Tibial nerve (tissue), 4 donors: Measurements from ENCODE around the gene SYNJ2. TPM values are rescaled to one million over a fixed set of nuclear protein-coding genes. Genes with fewer than 3 reads are reported as not detected.
A peak's percentile ranks its signal among the peaks of the same experiment; 100 is the strongest.

Source experiments
- DNase-seq, 2 donors: peaks; one replicate each; pipeline ENCODE4 v3.0.0-alpha.2; 2019; ENCODE audit warnings: low spot score in 2 of 2
- H3K27ac ChIP-seq, 4 donors: fragments of 200-600 bp; sonication (generic) in 3 of 4; one replicate each; pipeline ENCODE4 v1.5.1; 2017 to 2019; ENCODE audit warnings: mild to moderate bottlenecking in 1 of 4
- H3K27me3 ChIP-seq, 2 donors: fragments of 200-600 bp; sonication (generic) in 1 of 2; one replicate each; pipeline versions ENCODE4 v1.5.1 to v1.6.0; 2017 to 2019
- H3K36me3 ChIP-seq, 3 donors: fragments of 200-600 bp; sonication (generic); one replicate each; pipeline ENCODE4 v1.5.1; 2018 to 2019
- H3K4me1 ChIP-seq, 4 donors: fragments of 200-600 bp; sonication (generic) in 3 of 4; one replicate each; pipeline ENCODE4 v1.5.1; 2017 to 2019
- H3K4me3 ChIP-seq, 4 donors: fragments of 200-600 bp; sonication (generic) in 3 of 4; one replicate each; pipeline ENCODE4 v1.5.1; 2017 to 2019; ENCODE audit warnings: mild to moderate bottlenecking in 1 of 4, moderate library complexity in 1 of 4
- H3K9me3 ChIP-seq, 4 donors: fragments of 200-600 bp; sonication (generic) in 3 of 4; one replicate each; pipeline ENCODE4 v1.5.1; 2017 to 2019
- EP300 ChIP-seq, 2 donors: sonication (generic); formaldehyde crosslinking; IDR thresholded peaks; one replicate each; pipeline ENCODE4 v1.6.1; 2017; ENCODE audit warnings: antibody characterized with exemption in 2 of 2, mild to moderate bottlenecking in 1 of 2
- POLR2A ChIP-seq, 2 donors: fragments of 450-650 bp; IDR thresholded peaks; one replicate each; pipeline ENCODE4 v1.6.1; 2017; ENCODE audit warnings: antibody characterized with exemption in 2 of 2, mild to moderate bottlenecking in 2 of 2, moderate library complexity in 2 of 2
- WGBS, 2 donors: methylation state at CpG; one replicate each; pipeline ENCODE4 v1.1.5; 2018; 5-methylcytosine and 5-hydroxymethylcytosine counted together
- total RNA-seq, 4 donors: library from RNA; depleted of rRNA; stranded (reverse); fragments of >200 nt; gene quantifications; one replicate each; pipeline ENCODE4 v1.1.0, GENCODE V29; 2016
- TF ChIP-seq, protein P1 (sequence below), 5 experiments: fragments of 200-600 bp in 3 of 5; fragments of 450-650 bp in 2 of 5; sonication (generic) in 3 of 5; IDR thresholded peaks; one replicate each; pipeline ENCODE4 v1.5.1; 2016 to 2019; ENCODE audit warnings: antibody characterized with exemption in 5 of 5, mild to moderate bottlenecking in 3 of 5, moderate library complexity in 2 of 5

The SYNJ2 gene
- total RNA-seq, 4 donors from 2014 or later: 4.4 to 10.5 (median 5.6) TPM

DNA sequence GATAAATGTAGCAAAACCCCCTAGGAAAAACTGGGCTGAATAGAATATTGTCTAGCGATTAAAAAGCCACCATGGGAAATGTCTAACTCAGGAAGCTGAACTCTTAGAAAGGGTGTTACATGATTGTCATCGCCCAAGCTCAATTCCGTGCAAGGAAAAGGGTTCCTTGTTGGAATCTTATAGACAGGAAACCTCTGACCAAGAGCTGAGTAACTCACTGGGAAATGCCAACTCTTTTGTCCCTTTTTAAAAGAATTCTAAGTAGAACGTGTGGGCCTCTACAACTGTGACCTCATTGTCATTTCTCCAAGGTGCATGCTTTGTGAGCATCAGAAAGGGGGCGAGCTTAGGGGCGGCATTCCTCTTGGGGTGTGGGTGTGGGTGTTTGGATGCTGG lies 88.1 kb downstream of the SYNJ2 start:
- TF ChIP-seq EP300 (IDR thresholded peaks at IDR 0.05) (no peak), POLR2A (IDR thresholded peaks at IDR 0.05) (no peak)
- TF ChIP-seq, protein P1, sequence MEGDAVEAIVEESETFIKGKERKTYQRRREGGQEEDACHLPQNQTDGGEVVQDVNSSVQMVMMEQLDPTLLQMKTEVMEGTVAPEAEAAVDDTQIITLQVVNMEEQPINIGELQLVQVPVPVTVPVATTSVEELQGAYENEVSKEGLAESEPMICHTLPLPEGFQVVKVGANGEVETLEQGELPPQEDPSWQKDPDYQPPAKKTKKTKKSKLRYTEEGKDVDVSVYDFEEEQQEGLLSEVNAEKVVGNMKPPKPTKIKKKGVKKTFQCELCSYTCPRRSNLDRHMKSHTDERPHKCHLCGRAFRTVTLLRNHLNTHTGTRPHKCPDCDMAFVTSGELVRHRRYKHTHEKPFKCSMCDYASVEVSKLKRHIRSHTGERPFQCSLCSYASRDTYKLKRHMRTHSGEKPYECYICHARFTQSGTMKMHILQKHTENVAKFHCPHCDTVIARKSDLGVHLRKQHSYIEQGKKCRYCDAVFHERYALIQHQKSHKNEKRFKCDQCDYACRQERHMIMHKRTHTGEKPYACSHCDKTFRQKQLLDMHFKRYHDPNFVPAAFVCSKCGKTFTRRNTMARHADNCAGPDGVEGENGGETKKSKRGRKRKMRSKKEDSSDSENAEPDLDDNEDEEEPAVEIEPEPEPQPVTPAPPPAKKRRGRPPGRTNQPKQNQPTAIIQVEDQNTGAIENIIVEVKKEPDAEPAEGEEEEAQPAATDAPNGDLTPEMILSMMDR (IDR thresholded peaks at IDR 0.05): no peak
- peaks cover 0 to 7% (median 0%) of the 10 kb centered on the region in 3 donors for H3K36me3 ChIP-seq
- H3K27me3 ChIP-seq: no peaks in the 10 kb centered on the region
- no peak overlapping the region for H3K4me3 ChIP-seq
- DNase-seq: no peak
- H3K9me3 ChIP-seq: no peaks in the 10 kb centered on the region
- 57 to 65% methylated on average over 6 of the region's 6 CpGs for WGBS, 2 donors
- peaks cover 0 to 11% (median 2%) of the 10 kb centered on the region in 4 donors for H3K4me1 ChIP-seq
- peak overlapping the region in 1 of 4 donors; percentile 58 for H3K27ac ChIP-seq

DNA sequence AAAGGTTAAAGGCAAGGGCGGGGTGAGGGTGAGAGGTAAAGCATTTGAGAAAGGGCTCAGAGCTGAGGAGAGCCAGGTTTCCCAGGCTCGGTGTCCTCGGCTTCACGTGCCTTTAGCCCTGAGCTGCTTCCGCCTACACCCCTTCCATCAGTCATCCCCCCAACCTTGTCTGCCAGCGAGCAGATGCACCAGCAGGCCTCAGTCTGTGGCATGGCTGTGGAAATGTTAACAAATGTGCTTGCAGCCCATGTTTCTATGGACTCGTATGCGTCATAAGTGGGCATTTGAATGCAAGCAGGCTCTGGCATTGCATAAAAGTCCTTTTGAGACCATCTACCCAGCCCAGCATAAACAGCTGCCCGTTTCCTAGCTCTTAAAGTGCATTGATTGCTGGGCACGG lies 88.8 kb downstream of the SYNJ2 start:
- H3K9me3 ChIP-seq: no peaks in the 10 kb centered on the region
- no peaks in the 10 kb centered on the region for H3K27me3 ChIP-seq
- H3K4me3 ChIP-seq: no peak overlapping the region
- peaks cover 0 to 11% (median 2%) of the 10 kb centered on the region in 4 donors for H3K4me1 ChIP-seq
- TF ChIP-seq, protein P1 (IDR thresholded peaks at IDR 0.05): no peak
- TF ChIP-seq EP300 (IDR thresholded peaks at IDR 0.05): no peak
- no peak for TF ChIP-seq POLR2A (IDR thresholded peaks at IDR 0.05)
- no peaks in the 10 kb centered on the region for H3K36me3 ChIP-seq
- WGBS, 2 donors: 81 to 85% methylated on average over 10 of the region's 10 CpGs
- peak overlapping the region in 1 of 4 donors; percentile 54 for H3K27ac ChIP-seq
- DNase-seq: no peak

DNA sequence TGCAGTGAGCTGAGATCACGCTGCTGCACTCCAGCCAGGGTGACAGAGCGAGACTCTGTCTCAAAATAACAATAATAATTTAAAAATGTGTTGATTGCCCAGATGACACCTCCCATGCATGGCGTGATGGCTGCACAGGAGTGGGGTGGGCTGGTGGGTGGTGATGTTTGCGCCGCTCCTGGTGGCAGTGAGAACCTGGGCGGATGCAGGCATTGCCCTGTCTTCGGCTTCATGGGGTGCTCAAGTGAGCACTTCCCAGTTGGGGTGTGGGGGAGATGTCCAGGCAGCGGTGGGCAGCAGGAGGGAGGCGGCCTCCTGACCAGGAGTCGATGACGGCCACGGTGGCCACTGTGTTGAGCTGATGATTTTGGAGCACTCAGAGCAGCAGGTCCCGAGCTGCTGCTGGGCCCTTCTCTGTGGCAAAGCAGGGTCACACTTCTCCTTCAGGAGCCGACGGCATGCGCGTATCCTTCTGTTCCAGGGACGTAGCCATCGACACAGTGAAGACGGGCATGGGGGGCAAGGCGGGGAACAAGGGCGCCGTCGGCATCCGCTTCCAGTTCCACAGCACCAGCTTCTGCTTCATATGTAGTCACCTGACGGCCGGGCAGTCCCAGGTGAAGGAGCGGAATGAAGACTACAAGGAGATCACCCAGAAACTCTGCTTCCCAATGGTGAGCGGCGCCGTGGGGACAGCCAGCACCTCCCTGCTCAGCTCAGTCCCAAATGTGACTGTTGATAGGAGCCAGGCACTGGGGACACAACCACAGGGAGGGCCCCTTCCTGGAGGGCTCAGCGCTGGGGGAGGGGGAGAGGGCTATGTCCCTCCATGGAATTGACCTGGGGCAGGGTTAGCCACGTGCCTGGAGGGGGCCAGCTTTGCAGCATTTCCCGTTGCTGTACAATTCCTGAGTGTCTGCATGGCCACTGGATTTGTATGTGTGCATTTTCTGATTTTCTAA lies 89.7 kb downstream of the SYNJ2 start:
- Histone ChIP-seq H3K4me3 (no peak overlapping the region), H3K4me1 (peaks cover 0 to 11% (median 2%) of the 10 kb centered on the region in 4 donors), H3K36me3 (peaks cover 0 to 4% (median 0%) of the 10 kb centered on the region in 3 donors), H3K9me3 (no peaks in the 10 kb centered on the region), H3K27me3 (no peaks in the 10 kb centered on the region), H3K27ac (no peak overlapping the region)
- TF ChIP-seq POLR2A (IDR thresholded peaks at IDR 0.05) (no peak), EP300 (IDR thresholded peaks at IDR 0.05) (no peak)
- TF ChIP-seq, protein P1 (IDR thresholded peaks at IDR 0.05): no peak
- WGBS, 2 donors: 87 to 88% methylated on average over 30 to 34 of the region's 34 CpGs
- no peak for DNase-seq

GRCh38 chr6:158072083-158072721 lies 90.5 kb downstream of the SYNJ2 start:
- Histone ChIP-seq H3K4me1 (peaks cover 0 to 11% (median 2%) of the 10 kb centered on the region in 4 donors), H3K36me3 (peaks cover 0 to 10% (median 0%) of the 10 kb centered on the region in 3 donors)

More at GRCh38 chr6:158072083-158072721, 90.5 kb downstream of the SYNJ2 start:
- Histone ChIP-seq H3K27me3 (no peaks in the 10 kb centered on the region), H3K9me3 (no peaks in the 10 kb centered on the region), H3K4me3 (no peak overlapping the region), H3K27ac (no peak overlapping the region)
- 18 to 19% methylated on average over 16 of the region's 16 CpGs for WGBS, 2 donors
- peak; percentile 47 to 62 for DNase-seq
- TF ChIP-seq EP300 (IDR thresholded peaks at IDR 0.05) (peak in 1 of 2 donors; percentile 33), POLR2A (IDR thresholded peaks at IDR 0.05) (no peak)
- TF ChIP-seq, protein P1 (IDR thresholded peaks at IDR 0.05): peak; percentile 76 to 86 (median 82)
